Loucy (cell line): ENCODE measurements around the gene BCR.

Experiments
- EZH2phosphoT487 ChIP-seq: fragments of 200-600 bp; IDR thresholded peaks from 2 replicates; pipeline ENCODE4 v1.6.1; 2018; ENCODE audit warnings: antibody characterized with exemption, mild to moderate bottlenecking, moderate library complexity, borderline replicate concordance
- TF ChIP-seq, protein P1 (sequence below): fragments of 200-600 bp; sonication (generic); conservative IDR thresholded peaks from 2 replicates; pipeline ENCODE4 v1.5.1; 2014; ENCODE audit warnings: mild to moderate bottlenecking, antibody characterized with exemption, low read length

DNA sequence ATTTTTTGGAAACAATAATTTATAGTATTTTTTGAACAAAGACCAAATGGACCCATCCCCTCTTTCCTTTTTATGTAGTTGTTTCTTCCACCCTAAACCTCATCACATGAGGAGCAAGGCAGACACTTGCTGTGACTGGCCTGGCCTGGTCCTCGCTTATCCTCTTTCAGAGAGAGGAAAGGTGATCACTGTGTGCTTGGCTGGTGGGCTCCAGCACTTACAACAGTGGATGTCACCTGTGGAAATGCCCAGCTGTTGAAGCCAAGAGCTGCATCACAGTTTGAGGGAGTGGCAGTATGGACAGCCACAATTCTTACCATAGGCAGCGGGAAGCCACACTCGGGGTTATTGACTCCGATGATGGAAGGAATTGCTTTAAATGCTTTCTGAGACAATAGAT lies 185.7 kb downstream of the BCR start:
- TF ChIP-seq, protein P1, sequence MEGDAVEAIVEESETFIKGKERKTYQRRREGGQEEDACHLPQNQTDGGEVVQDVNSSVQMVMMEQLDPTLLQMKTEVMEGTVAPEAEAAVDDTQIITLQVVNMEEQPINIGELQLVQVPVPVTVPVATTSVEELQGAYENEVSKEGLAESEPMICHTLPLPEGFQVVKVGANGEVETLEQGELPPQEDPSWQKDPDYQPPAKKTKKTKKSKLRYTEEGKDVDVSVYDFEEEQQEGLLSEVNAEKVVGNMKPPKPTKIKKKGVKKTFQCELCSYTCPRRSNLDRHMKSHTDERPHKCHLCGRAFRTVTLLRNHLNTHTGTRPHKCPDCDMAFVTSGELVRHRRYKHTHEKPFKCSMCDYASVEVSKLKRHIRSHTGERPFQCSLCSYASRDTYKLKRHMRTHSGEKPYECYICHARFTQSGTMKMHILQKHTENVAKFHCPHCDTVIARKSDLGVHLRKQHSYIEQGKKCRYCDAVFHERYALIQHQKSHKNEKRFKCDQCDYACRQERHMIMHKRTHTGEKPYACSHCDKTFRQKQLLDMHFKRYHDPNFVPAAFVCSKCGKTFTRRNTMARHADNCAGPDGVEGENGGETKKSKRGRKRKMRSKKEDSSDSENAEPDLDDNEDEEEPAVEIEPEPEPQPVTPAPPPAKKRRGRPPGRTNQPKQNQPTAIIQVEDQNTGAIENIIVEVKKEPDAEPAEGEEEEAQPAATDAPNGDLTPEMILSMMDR = no peak
- TF ChIP-seq EZH2phosphoT487 = no peak
